ENCODE data around the gene CDK5RAP3.

The CDK5RAP3 gene

GRCh38 chr17:47959825-47960655, 10.9 kb upstream of the CDK5RAP3 start:
- in situ Hi-C loops (cut with MboI; ENCODE audit: low sequenced_read_pairs, unreplicated experiment): no loop called here
- TF ChIP-seq, protein P1, sequence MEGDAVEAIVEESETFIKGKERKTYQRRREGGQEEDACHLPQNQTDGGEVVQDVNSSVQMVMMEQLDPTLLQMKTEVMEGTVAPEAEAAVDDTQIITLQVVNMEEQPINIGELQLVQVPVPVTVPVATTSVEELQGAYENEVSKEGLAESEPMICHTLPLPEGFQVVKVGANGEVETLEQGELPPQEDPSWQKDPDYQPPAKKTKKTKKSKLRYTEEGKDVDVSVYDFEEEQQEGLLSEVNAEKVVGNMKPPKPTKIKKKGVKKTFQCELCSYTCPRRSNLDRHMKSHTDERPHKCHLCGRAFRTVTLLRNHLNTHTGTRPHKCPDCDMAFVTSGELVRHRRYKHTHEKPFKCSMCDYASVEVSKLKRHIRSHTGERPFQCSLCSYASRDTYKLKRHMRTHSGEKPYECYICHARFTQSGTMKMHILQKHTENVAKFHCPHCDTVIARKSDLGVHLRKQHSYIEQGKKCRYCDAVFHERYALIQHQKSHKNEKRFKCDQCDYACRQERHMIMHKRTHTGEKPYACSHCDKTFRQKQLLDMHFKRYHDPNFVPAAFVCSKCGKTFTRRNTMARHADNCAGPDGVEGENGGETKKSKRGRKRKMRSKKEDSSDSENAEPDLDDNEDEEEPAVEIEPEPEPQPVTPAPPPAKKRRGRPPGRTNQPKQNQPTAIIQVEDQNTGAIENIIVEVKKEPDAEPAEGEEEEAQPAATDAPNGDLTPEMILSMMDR (IDR thresholded peaks at IDR 0.05; ENCODE audit: borderline replicate concordance, control extremely low read depth, extremely low read depth, insufficient read depth, missing control alignments): no peak
- no peak for DNase-seq (ENCODE audit: low spot score)

DNA sequence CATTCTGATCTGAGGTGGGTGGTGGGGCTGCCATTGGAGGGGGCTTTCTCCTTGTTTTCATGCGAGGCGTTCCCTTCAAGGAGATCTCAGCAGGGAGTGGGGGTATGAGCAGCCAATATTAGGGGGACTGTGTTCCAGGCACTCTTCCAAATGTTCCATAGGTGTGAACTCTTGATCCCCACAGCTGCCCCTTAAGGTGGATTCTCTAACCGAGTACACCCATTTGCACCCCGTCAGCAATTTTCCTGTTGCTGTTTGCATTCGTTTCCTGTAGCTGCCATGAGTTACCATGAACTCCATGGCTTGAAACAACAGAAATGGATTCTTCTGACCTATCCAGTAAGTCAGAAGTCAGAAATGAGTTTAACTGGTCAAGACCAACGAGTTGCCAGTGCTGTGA, 9.5 kb upstream of the CDK5RAP3 start:
- no peak for DNase-seq (ENCODE audit: low spot score)
- in situ Hi-C loops (cut with MboI; ENCODE audit: low sequenced_read_pairs, unreplicated experiment): no loop called here
- TF ChIP-seq, protein P1 (IDR thresholded peaks at IDR 0.05; ENCODE audit: borderline replicate concordance, control extremely low read depth, extremely low read depth, insufficient read depth, missing control alignments): no peak

GRCh38 chr17:47962901-47963300, 8.0 kb upstream of the CDK5RAP3 start:
- in situ Hi-C loops (cut with MboI; ENCODE audit: low sequenced_read_pairs, unreplicated experiment): no loop called here
- DNase-seq (ENCODE audit: low spot score): no peak
- TF ChIP-seq, protein P1 (IDR thresholded peaks at IDR 0.05; ENCODE audit: borderline replicate concordance, control extremely low read depth, extremely low read depth, insufficient read depth, missing control alignments): no peak

DNA sequence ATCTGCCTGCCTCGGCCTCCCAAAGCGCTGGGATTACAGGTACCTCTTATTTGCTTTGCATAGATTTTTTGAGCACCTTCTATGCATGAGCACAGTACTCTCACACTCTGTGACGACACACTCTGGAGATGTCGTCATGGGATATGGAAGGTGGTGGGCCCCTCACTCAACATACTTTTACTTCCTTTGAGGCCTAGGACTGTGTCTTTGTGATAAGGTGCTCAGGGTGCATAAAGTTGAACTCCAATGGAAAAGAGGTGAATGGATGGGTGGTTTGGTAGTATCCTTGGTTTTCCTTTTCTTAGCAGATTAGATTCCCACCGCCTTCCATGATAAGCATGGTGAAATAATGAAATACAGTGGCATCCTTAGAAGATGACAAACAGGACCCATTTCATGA, 6.1 kb upstream of the CDK5RAP3 start:
- in situ Hi-C loops (cut with MboI; ENCODE audit: low sequenced_read_pairs, unreplicated experiment): no loop called here
- TF ChIP-seq, protein P1 (IDR thresholded peaks at IDR 0.05; ENCODE audit: borderline replicate concordance, control extremely low read depth, extremely low read depth, insufficient read depth, missing control alignments): no peak
- no peak for DNase-seq (ENCODE audit: low spot score)

GRCh38 chr17:47966079-47966519, 4.8 kb upstream of the CDK5RAP3 start:
- TF ChIP-seq, protein P1 (IDR thresholded peaks at IDR 0.05; ENCODE audit: borderline replicate concordance, control extremely low read depth, extremely low read depth, insufficient read depth, missing control alignments): no peak
- in situ Hi-C loops (cut with MboI; ENCODE audit: low sequenced_read_pairs, unreplicated experiment): no loop called here
- no peak for DNase-seq (ENCODE audit: low spot score)

DNA sequence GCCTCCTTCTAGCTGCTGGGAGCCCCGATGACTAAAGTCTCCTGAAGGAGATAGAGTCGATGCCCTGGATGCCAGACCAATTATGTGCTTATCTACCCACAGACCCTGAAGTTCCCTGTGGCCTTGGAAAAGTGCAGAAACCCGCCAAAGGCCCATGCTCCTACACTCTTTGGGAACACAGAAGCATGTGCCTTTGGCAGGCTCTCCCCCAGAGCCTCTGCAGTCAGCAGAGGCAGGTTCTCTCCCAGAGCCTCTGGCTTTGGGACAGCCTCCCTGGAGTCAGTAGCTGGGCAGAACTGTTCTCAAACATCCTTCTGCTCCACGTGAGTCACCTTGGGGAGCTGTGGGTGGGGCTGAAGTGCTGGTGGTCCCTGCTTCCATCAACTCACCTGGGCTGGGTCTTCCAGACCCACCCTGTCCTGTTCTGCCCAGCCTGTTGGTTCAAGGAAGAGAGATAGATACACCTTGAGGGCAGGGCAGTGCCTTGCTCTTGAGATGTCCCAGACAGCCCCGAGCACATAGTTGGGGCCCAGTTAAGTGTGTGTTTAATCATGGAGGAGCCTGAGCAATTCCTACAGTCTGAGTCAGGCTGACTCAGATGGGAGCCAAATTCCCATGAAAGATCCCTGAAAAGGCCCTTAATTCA, 3.2 kb upstream of the CDK5RAP3 start:
- TF ChIP-seq, protein P1 (IDR thresholded peaks at IDR 0.05; ENCODE audit: borderline replicate concordance, control extremely low read depth, extremely low read depth, insufficient read depth, missing control alignments): no peak
- in situ Hi-C loops (cut with MboI; ENCODE audit: low sequenced_read_pairs, unreplicated experiment): no loop called here
- no peak for DNase-seq (ENCODE audit: low spot score)
